HL-60/S4 (cell line): Measurements from ENCODE around the gene PCDHGC5.

Experiments used
- in situ Hi-C: fragments of 300-500 bp; cut with MboI; formaldehyde crosslinking; loops from 2 replicates; pipeline ENCODE4 v1.14.3; 2022; ENCODE audit warnings: low sequenced_read_pairs

The PCDHGC5 gene

GRCh38 chr5:141490271-141490670, 1.4 kb downstream of the PCDHGC5 start:
- in situ Hi-C loops, result no loop called here

GRCh38 chr5:141490771-141491170, 1.9 kb downstream of the PCDHGC5 start:
- in situ Hi-C loops, result no loop called here

DNA sequence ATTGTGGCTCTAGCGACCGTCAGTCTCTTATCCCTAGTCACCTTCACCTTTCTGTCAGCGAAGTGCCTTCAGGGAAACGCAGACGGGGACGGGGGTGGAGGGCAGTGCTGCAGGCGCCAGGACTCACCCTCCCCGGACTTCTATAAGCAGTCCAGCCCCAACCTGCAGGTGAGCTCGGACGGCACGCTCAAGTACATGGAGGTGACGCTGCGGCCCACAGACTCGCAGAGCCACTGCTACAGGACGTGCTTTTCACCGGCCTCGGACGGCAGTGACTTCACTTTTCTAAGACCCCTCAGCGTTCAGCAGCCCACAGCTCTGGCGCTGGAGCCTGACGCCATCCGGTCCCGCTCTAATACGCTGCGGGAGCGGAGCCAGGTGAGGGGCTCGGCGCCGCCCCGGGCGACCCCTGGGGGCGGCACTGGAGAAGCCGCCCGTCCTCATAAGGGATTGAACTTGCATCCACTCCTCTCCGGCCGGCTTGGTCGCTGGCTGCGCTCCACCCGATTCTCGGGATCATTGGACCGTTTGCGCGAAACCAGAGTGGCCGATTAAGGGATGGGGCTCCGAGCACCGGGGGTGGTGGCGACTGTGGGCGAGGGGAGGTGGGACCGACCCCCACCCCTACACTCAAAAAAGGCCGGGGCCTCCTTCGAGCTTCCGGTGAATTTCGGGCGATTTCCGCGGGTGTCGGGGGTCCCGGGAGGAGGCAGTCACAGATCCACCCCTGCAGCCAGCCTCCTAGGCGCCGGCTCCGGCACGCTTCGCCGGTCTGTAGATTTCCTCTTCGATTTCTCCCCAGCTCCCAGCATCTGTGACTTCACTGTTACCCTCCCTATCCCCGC, 2.7 kb downstream of the PCDHGC5 start:
- in situ Hi-C loops, result no loop called here

DNA sequence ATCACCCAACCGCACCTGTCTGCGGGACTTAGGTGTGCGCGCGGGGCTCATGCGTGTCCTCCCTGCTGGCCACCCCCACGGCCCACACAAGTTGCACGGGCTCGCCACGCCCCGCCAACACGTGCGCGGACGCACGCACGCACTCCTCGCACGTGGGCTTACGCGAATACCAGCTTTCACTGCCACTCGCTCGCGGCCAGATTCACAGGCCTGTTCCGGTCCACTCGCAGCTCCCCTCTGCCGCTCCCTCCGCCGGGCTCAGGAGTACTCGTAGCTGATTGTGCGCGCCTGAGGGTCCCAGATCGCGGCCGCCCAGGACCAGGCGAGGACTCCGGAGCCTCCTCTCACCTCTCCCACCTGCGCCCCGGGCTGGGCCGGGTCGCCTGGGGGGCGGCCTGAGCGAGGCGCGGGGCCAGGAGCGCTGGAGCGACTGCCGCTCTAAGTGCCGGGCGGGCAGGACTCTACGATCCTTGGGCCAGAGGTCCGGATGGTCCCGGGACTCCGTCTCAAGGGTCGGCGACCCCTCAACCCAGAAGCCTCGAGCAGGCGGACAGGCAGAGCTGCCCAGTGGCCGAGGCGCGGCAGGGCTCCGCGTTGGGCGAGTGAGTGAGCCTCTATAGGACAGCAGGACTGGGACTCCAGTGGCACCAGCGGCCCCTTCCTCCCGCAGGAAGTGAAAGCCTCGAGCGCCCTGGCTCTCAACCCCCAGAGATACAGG, 3.4 kb downstream of the PCDHGC5 start:
- in situ Hi-C loops, result no loop called here

DNA sequence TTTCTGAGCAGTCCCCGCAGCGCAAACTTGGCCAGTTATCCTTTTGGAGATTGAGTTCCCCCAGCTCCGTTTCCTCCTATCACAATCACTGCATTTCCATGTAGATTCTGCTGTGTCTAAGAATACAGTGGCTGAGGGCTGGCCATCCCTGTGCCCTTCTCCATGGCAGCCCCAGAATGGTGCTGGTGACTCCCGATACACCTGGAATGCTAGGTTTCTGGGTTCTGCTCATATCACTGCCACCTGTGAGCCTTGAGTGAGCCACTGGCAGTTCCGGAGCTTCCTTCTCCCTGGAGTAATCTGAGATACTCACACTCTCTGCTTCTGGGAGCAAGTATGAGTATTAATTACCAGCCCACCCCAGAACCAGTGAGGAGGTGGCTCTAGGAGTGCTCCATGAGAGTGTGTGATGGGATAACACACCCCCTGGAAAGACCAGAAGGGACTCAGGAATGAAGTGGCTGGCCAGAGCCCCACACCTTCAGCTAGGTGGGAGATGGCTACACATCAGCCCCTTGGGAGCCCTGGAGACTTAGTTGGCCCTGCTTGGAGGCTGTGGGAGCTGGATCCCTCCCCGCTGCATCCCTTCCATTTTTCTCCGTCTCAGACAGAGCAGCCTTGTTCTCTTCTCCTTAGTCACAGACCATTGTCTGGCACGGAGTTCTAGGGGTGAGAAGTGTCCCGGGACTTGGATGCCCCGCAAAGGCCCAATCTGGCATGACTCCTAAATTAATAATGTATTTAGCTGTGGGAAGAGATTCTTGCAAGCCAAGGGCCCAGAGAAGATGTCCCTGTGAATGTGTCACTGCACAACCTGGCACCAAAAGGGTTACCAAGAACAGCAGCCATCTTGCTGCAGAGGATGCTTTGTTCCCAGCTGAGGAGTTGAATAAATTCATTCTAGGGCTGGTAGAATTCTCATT, 4.9 kb downstream of the PCDHGC5 start:
- in situ Hi-C loops, result no loop called here

- in situ Hi-C loops, result no loop called here
Measured at GRCh38 chr5:141494761-141495452, 6.0 kb downstream of the PCDHGC5 start.

DNA sequence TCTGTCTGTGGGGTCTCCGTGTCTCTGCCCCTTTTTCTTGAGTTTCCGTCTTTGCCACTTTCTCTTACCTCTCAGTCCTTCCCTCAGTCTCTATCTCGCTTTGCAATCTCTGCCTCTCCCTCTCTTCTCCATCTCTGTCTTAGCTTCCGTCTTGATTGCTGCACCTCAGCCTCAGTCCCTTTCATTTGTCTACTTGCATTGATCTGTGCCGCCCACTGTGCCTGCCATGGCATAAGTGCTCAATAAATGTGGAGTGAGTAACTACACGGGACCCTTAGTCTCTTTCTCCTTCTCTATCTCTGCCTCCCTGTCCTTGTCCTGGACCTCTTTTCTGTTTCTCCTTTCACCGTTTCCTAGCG, 6.6 kb downstream of the PCDHGC5 start:
- in situ Hi-C loops, result no loop called here

DNA sequence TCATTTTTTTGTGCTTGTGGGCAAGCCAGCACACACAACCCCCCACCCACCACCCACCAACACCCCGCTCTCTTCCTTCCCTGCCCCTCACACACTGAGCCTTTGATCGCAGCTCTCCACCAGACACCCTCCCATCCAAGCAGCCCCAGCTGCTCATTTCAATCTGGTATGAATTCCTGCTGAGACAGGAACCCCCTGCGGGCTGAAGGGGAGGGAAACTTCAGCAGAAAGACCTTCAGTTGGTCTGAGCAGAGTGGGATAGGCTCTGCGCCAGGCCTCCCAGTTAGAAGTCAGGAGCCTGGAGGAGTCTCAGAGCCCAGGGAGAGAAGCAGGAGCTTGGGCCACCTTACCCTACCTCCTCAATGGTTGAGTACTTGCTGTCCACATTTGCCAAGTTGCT, 7.2 kb downstream of the PCDHGC5 start:
- in situ Hi-C loops, result no loop called here

GRCh38 chr5:141501761-141502160, 12.9 kb downstream of the PCDHGC5 start:
- in situ Hi-C loops, result no loop called here

GRCh38 chr5:141503681-141504080, 14.8 kb downstream of the PCDHGC5 start:
- in situ Hi-C loops, result no loop called here

GRCh38 chr5:141504216-141504615, 15.3 kb downstream of the PCDHGC5 start:
- in situ Hi-C loops, result no loop called here

DNA sequence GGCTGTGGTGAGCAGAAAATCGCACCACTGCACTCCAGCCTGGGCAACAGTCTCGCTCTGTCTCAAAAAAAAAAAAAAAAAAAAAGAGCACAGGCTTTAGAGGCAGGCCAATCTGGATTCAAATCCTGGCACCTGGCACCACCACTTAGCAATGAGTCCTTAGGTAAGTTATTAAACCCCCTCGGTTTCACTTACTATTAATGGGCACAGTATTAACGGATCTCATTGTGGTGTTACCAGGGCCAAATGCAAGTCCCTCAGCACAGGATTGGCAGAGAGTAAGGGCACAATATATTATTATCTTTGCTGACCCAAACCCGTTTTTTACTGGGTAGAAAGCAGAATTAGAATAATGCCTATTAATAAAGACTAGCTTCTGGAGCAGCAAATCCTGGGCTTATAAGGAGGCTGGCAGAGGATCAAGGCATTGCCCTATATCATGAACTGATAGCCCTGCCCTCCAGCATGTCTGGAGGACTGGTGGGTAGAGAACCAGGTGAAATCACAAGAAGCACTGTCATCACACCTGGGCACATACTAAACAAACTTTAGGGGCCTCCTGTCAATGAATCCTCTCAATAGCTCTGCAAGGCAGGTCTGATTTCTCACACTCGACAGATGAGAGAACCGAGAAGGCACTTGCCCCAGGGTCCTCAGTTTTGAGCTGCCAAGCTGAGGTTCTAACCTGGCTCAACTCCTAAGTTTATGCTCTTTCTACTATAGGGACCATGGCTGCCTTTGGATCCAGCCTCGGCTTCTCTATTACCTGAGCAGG, 17.7 kb downstream of the PCDHGC5 start:
- in situ Hi-C loops, result no loop called here

DNA sequence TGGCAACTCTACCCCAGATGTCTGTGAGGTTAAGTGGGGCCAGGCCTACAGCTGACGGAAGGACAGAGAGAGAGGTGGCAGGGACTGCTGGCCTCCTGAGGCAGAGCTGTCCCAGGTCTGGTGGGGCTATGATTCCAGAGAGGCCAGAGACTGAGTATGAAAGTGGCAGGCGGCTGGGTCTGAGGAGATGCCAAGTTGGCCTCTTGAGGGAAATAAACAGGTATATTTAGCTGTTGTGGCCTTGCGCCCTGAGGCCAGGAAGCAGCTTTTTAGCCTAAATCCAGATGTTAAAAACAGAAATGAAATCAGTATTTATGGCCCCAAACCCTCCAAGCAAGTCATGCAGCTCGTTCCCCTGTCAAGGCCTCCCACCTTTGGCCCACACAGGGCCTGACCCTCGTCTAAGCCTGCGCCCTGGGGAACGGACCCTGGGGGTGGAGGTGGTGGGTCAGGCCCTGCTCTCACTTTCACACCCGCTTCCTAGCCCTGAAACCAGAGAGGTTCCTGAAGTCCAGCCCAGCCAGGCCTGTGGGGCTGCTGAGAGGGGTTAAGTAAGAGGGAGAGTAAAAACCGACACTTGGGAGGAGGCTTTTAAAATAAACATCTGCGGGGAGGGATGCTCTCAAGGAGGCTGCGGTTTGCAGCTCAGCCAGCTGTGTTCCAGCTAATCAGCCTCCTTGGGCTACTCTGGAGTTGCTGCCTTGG, 18.7 kb downstream of the PCDHGC5 start:
- in situ Hi-C loops, result no loop called here

GRCh38 chr5:141508440-141508797, 19.5 kb downstream of the PCDHGC5 start:
- in situ Hi-C loops, result no loop called here

GRCh38 chr5:141508798-141509611, 20.1 kb downstream of the PCDHGC5 start:
- in situ Hi-C loops, result no loop called here

- in situ Hi-C loops, result no loop called here
Measured at GRCh38 chr5:141510160-141510559, 21.3 kb downstream of the PCDHGC5 start.

DNA sequence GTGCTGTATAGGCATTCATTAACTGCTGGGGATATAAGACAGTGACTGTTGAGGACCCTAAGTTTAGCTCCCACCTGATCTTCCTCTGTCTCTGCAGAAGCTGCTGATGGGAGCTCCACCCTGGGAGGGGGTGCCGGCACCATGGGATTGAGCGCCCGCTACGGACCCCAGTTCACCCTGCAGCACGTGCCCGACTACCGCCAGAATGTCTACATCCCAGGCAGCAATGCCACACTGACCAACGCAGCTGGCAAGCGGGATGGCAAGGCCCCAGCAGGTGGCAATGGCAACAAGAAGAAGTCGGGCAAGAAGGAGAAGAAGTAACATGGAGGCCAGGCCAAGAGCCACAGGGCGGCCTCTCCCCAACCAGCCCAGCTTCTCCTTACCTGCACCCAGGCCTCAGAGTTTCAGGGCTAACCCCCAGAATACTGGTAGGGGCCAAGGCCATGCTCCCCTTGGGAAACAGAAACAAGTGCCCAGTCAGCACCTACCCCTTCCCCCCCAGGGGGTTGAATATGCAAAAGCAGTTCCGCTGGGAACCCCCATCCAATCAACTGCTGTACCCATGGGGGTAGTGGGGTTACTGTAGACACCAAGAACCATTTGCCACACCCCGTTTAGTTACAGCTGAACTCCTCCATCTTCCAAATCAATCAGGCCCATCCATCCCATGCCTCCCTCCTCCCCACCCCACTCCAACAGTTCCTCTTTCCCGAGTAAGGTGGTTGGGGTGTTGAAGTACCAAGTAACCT, 22.1 kb downstream of the PCDHGC5 start:
- in situ Hi-C loops, result no loop called here

DNA sequence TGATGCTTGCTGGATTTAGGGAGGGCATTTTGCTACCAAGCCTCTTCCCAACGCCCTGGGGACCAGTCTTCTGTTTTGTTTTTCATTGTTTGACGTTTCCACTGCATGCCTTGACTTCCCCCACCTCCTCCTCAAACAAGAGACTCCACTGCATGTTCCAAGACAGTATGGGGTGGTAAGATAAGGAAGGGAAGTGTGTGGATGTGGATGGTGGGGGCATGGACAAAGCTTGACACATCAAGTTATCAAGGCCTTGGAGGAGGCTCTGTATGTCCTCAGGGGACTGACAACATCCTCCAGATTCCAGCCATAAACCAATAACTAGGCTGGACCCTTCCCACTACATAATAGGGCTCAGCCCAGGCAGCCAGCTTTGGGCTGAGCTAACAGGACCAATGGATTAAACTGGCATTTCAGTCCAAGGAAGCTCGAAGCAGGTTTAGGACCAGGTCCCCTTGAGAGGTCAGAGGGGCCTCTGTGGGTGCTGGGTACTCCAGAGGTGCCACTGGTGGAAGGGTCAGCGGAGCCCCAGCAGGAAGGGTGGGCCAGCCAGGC, 23.0 kb downstream of the PCDHGC5 start:
- in situ Hi-C loops, result no loop called here
